Measurements from ENCODE around the gene ADCY10. TPM values are rescaled to one million over a fixed set of nuclear protein-coding genes. Genes with fewer than 3 reads are reported as not detected.

Gene ADCY10
- polyA plus RNA-seq, 3 donors = 0.09 TPM; not detected in 2

DNA sequence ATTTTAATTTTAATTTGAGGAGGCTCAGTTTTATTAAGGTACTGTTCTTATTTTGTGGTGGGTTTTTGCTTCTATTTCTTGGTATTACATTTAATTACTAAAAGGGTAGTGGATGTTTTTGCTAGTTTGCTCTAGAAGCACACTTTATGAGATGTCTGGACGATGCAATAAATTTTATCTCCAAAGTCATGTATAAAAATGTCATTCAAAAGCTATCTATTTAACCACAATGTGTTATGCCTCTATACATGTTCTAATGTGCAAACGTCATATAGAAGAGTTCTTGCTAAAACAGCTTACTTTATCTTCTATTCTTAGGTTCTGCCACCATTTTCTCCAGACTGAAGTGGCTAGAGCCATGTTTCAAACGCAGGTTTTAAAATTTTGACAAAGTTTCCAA lies 35.9 kb upstream of the ADCY10 start:
- Mint-ChIP-seq H3K9me3 (peaks cover 0 to 6% (median 0%) of the 10 kb centered on the region in 7 donors), H3K4me3 (no peak overlapping the region), H3K4me1 (peaks cover 16% of the 10 kb centered on the region), H3K36me3 (peaks cover 23 to 31% of the 10 kb centered on the region in 2 donors), H3K27me3 (ENCODE audit: low read depth in 3 of 3) (peaks cover 0 to 2% (median 0%) of the 10 kb centered on the region in 3 donors), H3K27ac (no peak overlapping the region)
- no peaks in the 10 kb centered on the region for H3K4me1 ChIP-seq (ENCODE audit: control insufficient read depth in 1 of 2, insufficient read depth in 2 of 2, low read length in 2 of 2)
- peaks cover 58% of the 10 kb centered on the region for H3K79me2 ChIP-seq (ENCODE audit: insufficient read depth, low read length)
- no peaks in the 10 kb centered on the region for H3K27me3 ChIP-seq (ENCODE audit: control insufficient read depth in 2 of 2, insufficient read depth in 2 of 2, low read length in 2 of 2)
- no peaks in the 10 kb centered on the region for H3K9me3 ChIP-seq (replicated peaks in 1 of 2; ENCODE audit: control insufficient read depth in 1 of 2, insufficient read depth in 1 of 2, low read length in 2 of 2)
- H3K27ac ChIP-seq (ENCODE audit: low read depth in 1 of 2, low read length in 2 of 2) = no peak overlapping the region
- WGBS (ENCODE audit: insufficient coverage) = 80% methylated on average over 1 of the region's 3 CpGs
- no peak overlapping the region for H3K4me3 ChIP-seq (replicated peaks in 1 of 3; ENCODE audit: low read depth in 2 of 3, low read length in 3 of 3)
- no peak overlapping the region for H3K4me2 ChIP-seq (replicated peaks; ENCODE audit: extremely low read depth, low read length, poor library complexity, severe bottlenecking)
- H4K20me1 ChIP-seq (ENCODE audit: insufficient read depth, low read length) = peaks cover 43% of the 10 kb centered on the region
- intact Hi-C loops (cut with micrococcal nuclease) = no loop called here
- H3K36me3 ChIP-seq (replicated peaks in 1 of 2; ENCODE audit: control insufficient read depth in 1 of 2, insufficient read depth in 2 of 2, low read length in 2 of 2) = peaks cover 22 to 33% of the 10 kb centered on the region in 2 donors
- TF ChIP-seq, protein P1, sequence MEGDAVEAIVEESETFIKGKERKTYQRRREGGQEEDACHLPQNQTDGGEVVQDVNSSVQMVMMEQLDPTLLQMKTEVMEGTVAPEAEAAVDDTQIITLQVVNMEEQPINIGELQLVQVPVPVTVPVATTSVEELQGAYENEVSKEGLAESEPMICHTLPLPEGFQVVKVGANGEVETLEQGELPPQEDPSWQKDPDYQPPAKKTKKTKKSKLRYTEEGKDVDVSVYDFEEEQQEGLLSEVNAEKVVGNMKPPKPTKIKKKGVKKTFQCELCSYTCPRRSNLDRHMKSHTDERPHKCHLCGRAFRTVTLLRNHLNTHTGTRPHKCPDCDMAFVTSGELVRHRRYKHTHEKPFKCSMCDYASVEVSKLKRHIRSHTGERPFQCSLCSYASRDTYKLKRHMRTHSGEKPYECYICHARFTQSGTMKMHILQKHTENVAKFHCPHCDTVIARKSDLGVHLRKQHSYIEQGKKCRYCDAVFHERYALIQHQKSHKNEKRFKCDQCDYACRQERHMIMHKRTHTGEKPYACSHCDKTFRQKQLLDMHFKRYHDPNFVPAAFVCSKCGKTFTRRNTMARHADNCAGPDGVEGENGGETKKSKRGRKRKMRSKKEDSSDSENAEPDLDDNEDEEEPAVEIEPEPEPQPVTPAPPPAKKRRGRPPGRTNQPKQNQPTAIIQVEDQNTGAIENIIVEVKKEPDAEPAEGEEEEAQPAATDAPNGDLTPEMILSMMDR (IDR thresholded peaks at IDR 0.05) = no peak
- no peak for DNase-seq
- no peak overlapping the region for H3K9ac ChIP-seq (ENCODE audit: insufficient read depth, low read length, poor library complexity, severe bottlenecking)
- H2AFZ ChIP-seq (ENCODE audit: insufficient read depth, low read depth, low read length, poor library complexity, severe bottlenecking) = no peak overlapping the region

DNA sequence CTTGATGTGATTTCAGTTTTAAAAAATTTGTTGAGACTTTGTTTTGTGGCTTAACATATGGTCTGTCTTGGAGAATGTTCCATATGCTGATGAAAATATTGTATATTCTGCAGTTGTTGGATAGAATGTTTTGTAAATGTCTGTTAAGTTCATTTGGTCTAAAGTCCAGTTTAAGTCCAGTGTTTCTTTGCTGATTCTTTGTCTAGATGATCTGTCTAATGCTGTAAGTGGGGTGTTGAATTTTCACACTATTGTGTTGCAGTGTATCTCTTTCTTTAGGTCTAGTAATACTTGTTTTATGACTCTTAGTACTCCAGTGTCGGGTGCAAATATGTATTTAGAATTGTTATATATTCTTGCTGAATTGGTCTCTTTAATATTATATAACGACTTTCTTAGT lies 33.8 kb upstream of the ADCY10 start:
- no peak overlapping the region for H3K4me3 Mint-ChIP-seq
- H3K36me3 Mint-ChIP-seq = peaks cover 11 to 19% of the 10 kb centered on the region in 2 donors
- H3K9me3 Mint-ChIP-seq = peaks cover 0 to 10% (median 3%) of the 10 kb centered on the region in 7 donors
- no peak for DNase-seq
- no peak overlapping the region for H3K27ac ChIP-seq (ENCODE audit: low read depth in 1 of 2, low read length in 2 of 2)
- peaks cover 17% of the 10 kb centered on the region for H3K4me1 Mint-ChIP-seq
- H3K9me3 ChIP-seq (replicated peaks in 1 of 2; ENCODE audit: control insufficient read depth in 1 of 2, insufficient read depth in 1 of 2, low read length in 2 of 2) = no peaks in the 10 kb centered on the region
- peaks cover 48% of the 10 kb centered on the region for H4K20me1 ChIP-seq (ENCODE audit: insufficient read depth, low read length)
- no peaks in the 10 kb centered on the region for H3K27me3 ChIP-seq (ENCODE audit: control insufficient read depth in 2 of 2, insufficient read depth in 2 of 2, low read length in 2 of 2)
- H3K4me2 ChIP-seq (replicated peaks; ENCODE audit: extremely low read depth, low read length, poor library complexity, severe bottlenecking) = no peak overlapping the region
- WGBS (ENCODE audit: insufficient coverage) = no CpG with 5 or more reads among the region's 2 CpGs
- intact Hi-C loops (cut with micrococcal nuclease) = no loop called here
- H3K27me3 Mint-ChIP-seq (ENCODE audit: low read depth in 3 of 3) = peaks cover 0 to 2% (median 0%) of the 10 kb centered on the region in 3 donors
- peaks cover 78% of the 10 kb centered on the region for H3K79me2 ChIP-seq (ENCODE audit: insufficient read depth, low read length)
- no peak overlapping the region for H2AFZ ChIP-seq (ENCODE audit: insufficient read depth, low read depth, low read length, poor library complexity, severe bottlenecking)
- no peaks in the 10 kb centered on the region for H3K4me1 ChIP-seq (ENCODE audit: control insufficient read depth in 1 of 2, insufficient read depth in 2 of 2, low read length in 2 of 2)
- TF ChIP-seq, protein P1 (IDR thresholded peaks at IDR 0.05) = no peak
- peaks cover 4 to 15% of the 10 kb centered on the region in 2 donors for H3K36me3 ChIP-seq (replicated peaks in 1 of 2; ENCODE audit: control insufficient read depth in 1 of 2, insufficient read depth in 2 of 2, low read length in 2 of 2)
- no peak overlapping the region for H3K9ac ChIP-seq (ENCODE audit: insufficient read depth, low read length, poor library complexity, severe bottlenecking)
- no peak overlapping the region for H3K27ac Mint-ChIP-seq
- H3K4me3 ChIP-seq (replicated peaks in 1 of 3; ENCODE audit: low read depth in 2 of 3, low read length in 3 of 3) = no peak overlapping the region

Data from CD14-positive monocyte (primary cell).